Measurements from ENCODE around the gene VWA3A.
"Not testable (repeated sequence)": the region's sequence is repeated elsewhere in the genome, so short reads cannot be mapped to it uniquely, and the experiment has no call there.

VWA3A gene

GRCh38 chr16:22086440-22086839, 5.9 kb upstream of the VWA3A start:
- no peak for DNase-seq (ENCODE audit: low read depth)

- DNase-seq (ENCODE audit: low read depth): no peak
Measured at GRCh38 chr16:22088642-22089041, 3.7 kb upstream of the VWA3A start.

- DNase-seq (ENCODE audit: low read depth): no peak
Measured at GRCh38 chr16:22089910-22090309, 2.4 kb upstream of the VWA3A start.

- no peak for DNase-seq (ENCODE audit: low read depth)
Measured at GRCh38 chr16:22091721-22092120, 620 bp upstream of the VWA3A start.

GRCh38 chr16:22093331-22093730, 990 bp downstream of the VWA3A start:
- DNase-seq (ENCODE audit: low read depth): no peak

- no peak for DNase-seq (ENCODE audit: low read depth)
Measured at GRCh38 chr16:22093996-22094395, 1.7 kb downstream of the VWA3A start.

- no peak for DNase-seq (ENCODE audit: low read depth)
Measured at GRCh38 chr16:22098405-22099255, 6.3 kb downstream of the VWA3A start.

GRCh38 chr16:22099256-22099975, 7.1 kb downstream of the VWA3A start:
- no peak for DNase-seq (ENCODE audit: low read depth)

- DNase-seq (ENCODE audit: low read depth): no peak
Measured at GRCh38 chr16:22103441-22103840, 11.1 kb downstream of the VWA3A start.

GRCh38 chr16:22109258-22109898, 17.0 kb downstream of the VWA3A start:
- DNase-seq (ENCODE audit: low read depth): no peak

GRCh38 chr16:22111629-22112028, 19.3 kb downstream of the VWA3A start:
- not testable (repeated sequence) for DNase-seq (ENCODE audit: low read depth)

GRCh38 chr16:22116095-22116700, 23.9 kb downstream of the VWA3A start:
- no peak for DNase-seq (ENCODE audit: low read depth)

- DNase-seq (ENCODE audit: low read depth): no peak
Measured at GRCh38 chr16:22117609-22118008, 25.3 kb downstream of the VWA3A start.

GRCh38 chr16:22120440-22120839, 28.1 kb downstream of the VWA3A start:
- DNase-seq (ENCODE audit: low read depth): no peak

GRCh38 chr16:22122239-22122638, 29.9 kb downstream of the VWA3A start:
- DNase-seq (ENCODE audit: low read depth): no peak

GRCh38 chr16:22123146-22123545, 30.8 kb downstream of the VWA3A start:
- no peak for DNase-seq (ENCODE audit: low read depth)

- no peak for DNase-seq (ENCODE audit: low read depth)
Measured at GRCh38 chr16:22123759-22124490, 31.6 kb downstream of the VWA3A start.

GRCh38 chr16:22124583-22125284, 32.4 kb downstream of the VWA3A start:
- no peak for DNase-seq (ENCODE audit: low read depth)

GRCh38 chr16:22126037-22126558, 33.8 kb downstream of the VWA3A start:
- DNase-seq (ENCODE audit: low read depth): no peak

GRCh38 chr16:22128537-22128936, 36.2 kb downstream of the VWA3A start:
- not testable (repeated sequence) for DNase-seq (ENCODE audit: low read depth)

GRCh38 chr16:22130528-22130927, 38.2 kb downstream of the VWA3A start:
- no peak for DNase-seq (ENCODE audit: low read depth)

Measured in stimulated activated CD8-positive, alpha-beta memory T cell treated with anti-CD3 and anti-CD28 coated beads, Interleukin-12 subunit alpha, Interleukin-12 subunit beta, amount 100 ng/mL, for 1 hour (primary cell).